Measurements from ENCODE around the gene PLCB4.

- TF ChIP-seq, protein P1, sequence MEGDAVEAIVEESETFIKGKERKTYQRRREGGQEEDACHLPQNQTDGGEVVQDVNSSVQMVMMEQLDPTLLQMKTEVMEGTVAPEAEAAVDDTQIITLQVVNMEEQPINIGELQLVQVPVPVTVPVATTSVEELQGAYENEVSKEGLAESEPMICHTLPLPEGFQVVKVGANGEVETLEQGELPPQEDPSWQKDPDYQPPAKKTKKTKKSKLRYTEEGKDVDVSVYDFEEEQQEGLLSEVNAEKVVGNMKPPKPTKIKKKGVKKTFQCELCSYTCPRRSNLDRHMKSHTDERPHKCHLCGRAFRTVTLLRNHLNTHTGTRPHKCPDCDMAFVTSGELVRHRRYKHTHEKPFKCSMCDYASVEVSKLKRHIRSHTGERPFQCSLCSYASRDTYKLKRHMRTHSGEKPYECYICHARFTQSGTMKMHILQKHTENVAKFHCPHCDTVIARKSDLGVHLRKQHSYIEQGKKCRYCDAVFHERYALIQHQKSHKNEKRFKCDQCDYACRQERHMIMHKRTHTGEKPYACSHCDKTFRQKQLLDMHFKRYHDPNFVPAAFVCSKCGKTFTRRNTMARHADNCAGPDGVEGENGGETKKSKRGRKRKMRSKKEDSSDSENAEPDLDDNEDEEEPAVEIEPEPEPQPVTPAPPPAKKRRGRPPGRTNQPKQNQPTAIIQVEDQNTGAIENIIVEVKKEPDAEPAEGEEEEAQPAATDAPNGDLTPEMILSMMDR (IDR thresholded peaks at IDR 0.05; ENCODE audit: insufficient read depth, low read length), result no peak
- TF ChIP-seq POLR2AphosphoS5 (IDR thresholded peaks at IDR 0.05; ENCODE audit: low read depth) (no peak), REST (IDR thresholded peaks at IDR 0.05; ENCODE audit: insufficient replicate concordance, low read depth) (no peak), GABPA (IDR thresholded peaks at IDR 0.05; ENCODE audit: low read depth) (no peak)
These were observed 355.7 kb downstream of the PLCB4 start for GRCh38 chr20:9424551-9424950.
